ENCODE results near the gene HAO1. TPM values are rescaled to one million over a fixed set of nuclear protein-coding genes. Genes with fewer than 3 reads are reported as not detected.

The HAO1 gene
- total RNA-seq, 2 experiments from 2014 or later, result not detected

DNA sequence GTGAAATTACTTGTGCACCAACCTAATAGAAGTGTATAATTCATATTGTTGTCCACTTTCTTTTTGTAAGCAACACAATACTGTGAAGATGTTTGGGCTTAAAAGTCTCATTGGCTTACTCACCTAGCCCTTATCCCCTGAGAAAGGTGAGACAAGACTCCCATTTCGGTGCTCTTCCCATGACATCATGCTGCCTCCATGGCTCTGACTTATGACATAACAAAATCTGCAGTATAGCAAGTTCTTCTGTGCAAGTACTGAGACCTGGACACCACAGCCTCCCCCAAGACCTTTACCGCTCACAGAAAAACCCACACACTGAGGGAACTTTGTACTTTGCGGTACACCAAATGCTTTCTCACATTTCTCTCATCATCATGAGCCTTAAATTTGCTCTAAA, 50.5 kb downstream of the HAO1 start:
- no peaks in the 10 kb centered on the region for H3K27me3 ChIP-seq (ENCODE audit: control insufficient read depth in 1 of 2, insufficient read depth in 2 of 2, low read length in 2 of 2)
- H3K4me3 ChIP-seq (ENCODE audit: low read length), result no peak overlapping the region
- no peaks in the 10 kb centered on the region for H3K9me3 ChIP-seq (ENCODE audit: control insufficient read depth in 1 of 2, insufficient read depth in 1 of 2, low read length in 2 of 2)
- no peak for ATAC-seq (ENCODE audit: poor library complexity)
- Mint-ChIP-seq H3K4me3 (no peak overlapping the region), H3K4me1 (ENCODE audit: low read depth) (no peaks in the 10 kb centered on the region), H3K27me3 (no peaks in the 10 kb centered on the region), H3K27ac (no peak overlapping the region), H3K36me3 (ENCODE audit: low read depth) (no peaks in the 10 kb centered on the region), H3K9me3 (no peaks in the 10 kb centered on the region)
- TF ChIP-seq, protein P1, sequence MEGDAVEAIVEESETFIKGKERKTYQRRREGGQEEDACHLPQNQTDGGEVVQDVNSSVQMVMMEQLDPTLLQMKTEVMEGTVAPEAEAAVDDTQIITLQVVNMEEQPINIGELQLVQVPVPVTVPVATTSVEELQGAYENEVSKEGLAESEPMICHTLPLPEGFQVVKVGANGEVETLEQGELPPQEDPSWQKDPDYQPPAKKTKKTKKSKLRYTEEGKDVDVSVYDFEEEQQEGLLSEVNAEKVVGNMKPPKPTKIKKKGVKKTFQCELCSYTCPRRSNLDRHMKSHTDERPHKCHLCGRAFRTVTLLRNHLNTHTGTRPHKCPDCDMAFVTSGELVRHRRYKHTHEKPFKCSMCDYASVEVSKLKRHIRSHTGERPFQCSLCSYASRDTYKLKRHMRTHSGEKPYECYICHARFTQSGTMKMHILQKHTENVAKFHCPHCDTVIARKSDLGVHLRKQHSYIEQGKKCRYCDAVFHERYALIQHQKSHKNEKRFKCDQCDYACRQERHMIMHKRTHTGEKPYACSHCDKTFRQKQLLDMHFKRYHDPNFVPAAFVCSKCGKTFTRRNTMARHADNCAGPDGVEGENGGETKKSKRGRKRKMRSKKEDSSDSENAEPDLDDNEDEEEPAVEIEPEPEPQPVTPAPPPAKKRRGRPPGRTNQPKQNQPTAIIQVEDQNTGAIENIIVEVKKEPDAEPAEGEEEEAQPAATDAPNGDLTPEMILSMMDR (IDR thresholded peaks at IDR 0.05), result no peak
- ChIA-PET CTCF (no interaction called here), POLR2A (no interaction called here)
- DNase-seq, result no peak
- no peaks in the 10 kb centered on the region for H3K4me1 ChIP-seq (ENCODE audit: insufficient read depth, low read length)
- H3K36me3 ChIP-seq (ENCODE audit: insufficient read depth, low read length), result no peaks in the 10 kb centered on the region
- intact Hi-C loops (cut with DNase I, micrococcal nuclease), result no loop called here
- no peak overlapping the region for H3K27ac ChIP-seq (ENCODE audit: low read depth in 1 of 2, low read length in 2 of 2)

DNA sequence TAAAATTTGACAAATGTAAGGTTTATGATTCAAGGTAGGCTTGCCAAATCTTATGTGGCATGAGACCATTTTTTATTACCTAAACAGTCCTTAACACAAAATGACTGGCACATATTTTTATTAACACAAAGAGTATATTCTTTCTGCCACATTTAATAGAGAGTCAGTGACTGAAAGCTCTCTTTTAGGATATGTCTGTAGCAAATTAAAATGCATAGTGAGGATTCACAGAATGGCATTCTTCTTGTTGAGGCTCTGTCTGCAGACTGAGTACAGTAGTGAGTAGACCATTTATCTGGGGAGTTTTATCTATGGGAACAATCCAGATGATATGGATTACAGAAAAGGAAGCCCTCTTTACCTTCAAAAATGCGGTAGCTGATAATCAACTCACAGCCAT, 56.5 kb downstream of the HAO1 start:
- TF ChIP-seq, protein P1 (IDR thresholded peaks at IDR 0.05), result no peak
- POLR2A ChIA-PET, result no interaction called here
- no peaks in the 10 kb centered on the region for H3K36me3 Mint-ChIP-seq (ENCODE audit: low read depth)

GRCh38 chr20:7883309-7883708, 56.9 kb downstream of the HAO1 start:
- Histone ChIP-seq H3K4me3 (ENCODE audit: low read length) (no peak overlapping the region), H3K27ac (ENCODE audit: low read depth in 1 of 2, low read length in 2 of 2) (no peak overlapping the region), H3K4me1 (ENCODE audit: insufficient read depth, low read length) (no peaks in the 10 kb centered on the region), H3K27me3 (ENCODE audit: control insufficient read depth in 1 of 2, insufficient read depth in 2 of 2, low read length in 2 of 2) (no peaks in the 10 kb centered on the region), H3K9me3 (ENCODE audit: control insufficient read depth in 1 of 2, insufficient read depth in 1 of 2, low read length in 2 of 2) (no peaks in the 10 kb centered on the region), H3K36me3 (ENCODE audit: insufficient read depth, low read length) (no peaks in the 10 kb centered on the region)
- POLR2A ChIA-PET, result no interaction called here
- Mint-ChIP-seq H3K9me3 (no peaks in the 10 kb centered on the region), H3K4me3 (no peak overlapping the region), H3K4me1 (ENCODE audit: low read depth) (peaks cover 5% of the 10 kb centered on the region), H3K27me3 (peaks cover 11% of the 10 kb centered on the region), H3K27ac (no peak overlapping the region), H3K36me3 (ENCODE audit: low read depth) (no peaks in the 10 kb centered on the region)
- CTCF ChIA-PET, result no interaction called here
- intact Hi-C loops (cut with DNase I, micrococcal nuclease), result no loop called here
- ATAC-seq (ENCODE audit: poor library complexity), result no peak
- no peak for DNase-seq
- TF ChIP-seq, protein P1 (IDR thresholded peaks at IDR 0.05), result no peak

More for the DNA sequence above, 56.5 kb downstream of the HAO1 start:
- intact Hi-C loops (cut with DNase I, micrococcal nuclease), result no loop called here
- ATAC-seq (ENCODE audit: poor library complexity) (no peak), DNase-seq (no peak)
- Histone ChIP-seq H3K36me3 (ENCODE audit: insufficient read depth, low read length) (no peaks in the 10 kb centered on the region), H3K4me3 (ENCODE audit: low read length) (no peak overlapping the region), H3K27me3 (ENCODE audit: control insufficient read depth in 1 of 2, insufficient read depth in 2 of 2, low read length in 2 of 2) (no peaks in the 10 kb centered on the region), H3K27ac (ENCODE audit: low read depth in 1 of 2, low read length in 2 of 2) (no peak overlapping the region), H3K9me3 (ENCODE audit: control insufficient read depth in 1 of 2, insufficient read depth in 1 of 2, low read length in 2 of 2) (no peaks in the 10 kb centered on the region), H3K4me1 (ENCODE audit: insufficient read depth, low read length) (no peaks in the 10 kb centered on the region)
- CTCF ChIA-PET, result no interaction called here
- Mint-ChIP-seq H3K27ac (no peak overlapping the region), H3K27me3 (peaks cover 11% of the 10 kb centered on the region), H3K4me1 (ENCODE audit: low read depth) (peaks cover 5% of the 10 kb centered on the region), H3K9me3 (no peaks in the 10 kb centered on the region), H3K4me3 (no peak overlapping the region)
